OCI-LY7 (cell line): Measurements from ENCODE around the gene GOLM1. TPM values are rescaled to one million over a fixed set of nuclear protein-coding genes. Genes with fewer than 3 reads are reported as not detected.
A peak's percentile ranks its signal among the peaks of the same experiment; 100 is the strongest.

ENCODE experiments used
- BruUV-seq: library from RNA; stranded (reverse); fragments of 400-500 nt; replicated peaks from 2 replicates; lab custom pipeline; 2021; lab: Mats Ljungman, UMichigan
- CTCF ChIA-PET: fragments of 300-600 bp; sonication (Branson Sonifier 250); formaldehyde crosslinking; loops from one replicate; lab custom pipeline; 2022; ENCODE audit warnings: antibody characterized with exemption; ENCODE audit not compliant: unreplicated experiment; lab: Charles Lee
- POLR2A ChIA-PET: fragments of 300-600 bp; sonication (Branson Sonifier 250); formaldehyde crosslinking; loops from one replicate; lab custom pipeline; 2022; ENCODE audit warnings: antibody characterized with exemption; lab: Charles Lee
- DNase-seq: peaks from one replicate; pipeline ENCODE4 v3.0.0-alpha.2; 2015; ENCODE audit warnings: low spot score
- H2AFZ ChIP-seq: fragments of 200-600 bp; sonication (generic), shearing (Covaris generic); 2 replicates; pipeline ENCODE4 v1.6.1; 2014; ENCODE audit warnings: mild to moderate bottlenecking, antibody characterized with exemption, low read length, moderate library complexity
- H3K27ac ChIP-seq: fragments of 200-600 bp; sonication (generic); 2 replicates; pipeline ENCODE4 v1.5.1; 2014; ENCODE audit warnings: mixed run types, low read depth, mild to moderate bottlenecking, moderate library complexity, low read length, inconsistent platforms; ENCODE audit not compliant: poor library complexity, severe bottlenecking
- H3K36me3 ChIP-seq: fragments of 200-600 bp; sonication (generic); 2 replicates; pipeline ENCODE4 v1.6.1; 2014; ENCODE audit warnings: mild to moderate bottlenecking, antibody characterized with exemption, low read length, moderate library complexity, mixed read lengths; ENCODE audit not compliant: insufficient read depth
- H3K4me1 ChIP-seq: fragments of 200-600 bp; sonication (generic); 2 replicates; pipeline ENCODE4 v1.5.1; 2014; ENCODE audit warnings: mild to moderate bottlenecking, low read length; ENCODE audit not compliant: insufficient read depth, poor library complexity, severe bottlenecking
- H3K4me2 ChIP-seq: fragments of 200-600 bp; sonication (generic); 2 replicates; pipeline ENCODE4 v1.6.1; 2014; ENCODE audit warnings: mild to moderate bottlenecking, low read length
- H3K4me3 ChIP-seq: fragments of 200-600 bp; sonication (generic); 2 replicates; pipeline ENCODE4 v1.5.1; 2014; ENCODE audit warnings: mild to moderate bottlenecking, low read depth, low read length; ENCODE audit not compliant: poor library complexity, severe bottlenecking
- H3K79me2 ChIP-seq: fragments of 200-600 bp; sonication (generic); 2 replicates; pipeline ENCODE4 v1.6.1; 2016; ENCODE audit warnings: low read depth, mild to moderate bottlenecking, low read length, moderate library complexity, mixed read lengths; ENCODE audit not compliant: insufficient read depth
- H3K9me2 ChIP-seq: fragments of 200-600 bp; sonication (generic); 2 replicates; pipeline ENCODE4 v1.6.1; 2016; ENCODE audit warnings: mild to moderate bottlenecking, low read length, mixed read lengths; ENCODE audit not compliant: insufficient read depth
- H3K9me3 ChIP-seq: fragments of 200-600 bp; sonication (generic); 2 replicates; pipeline ENCODE4 v1.6.1; 2014; ENCODE audit warnings: mild to moderate bottlenecking, mixed run types, low read length, mixed read lengths
- H4K20me1 ChIP-seq: fragments of 200-600 bp; sonication (generic); 2 replicates; pipeline ENCODE4 v1.6.1; 2014; ENCODE audit warnings: mild to moderate bottlenecking, antibody characterized with exemption, low read length, moderate library complexity, mixed read lengths; ENCODE audit not compliant: insufficient read depth
- CTCF ChIP-seq: fragments of 200-600 bp; sonication (generic); conservative IDR thresholded peaks from 2 replicates; pipeline ENCODE4 v1.5.1; 2014; ENCODE audit warnings: mild to moderate bottlenecking, antibody characterized with exemption, low read length, moderate library complexity, mixed read lengths
- EZH2phosphoT487 ChIP-seq: fragments of 200-600 bp; sonication (generic); IDR thresholded peaks from 2 replicates; pipeline ENCODE4 v1.6.1; 2018; ENCODE audit warnings: low read depth, borderline replicate concordance, mild to moderate bottlenecking, mixed run types, antibody characterized with exemption, low read length, moderate library complexity, mixed read lengths
- intact Hi-C: fragments of 100-400 bp; cut with micrococcal nuclease; formaldehyde crosslinking; loops from one replicate; pipeline ENCODE4 v1.10.0; 2022; ENCODE audit not compliant: unreplicated experiment
- total RNA-seq, 2 experiments: library from RNA; depleted of rRNA in 1 of 2; stranded (reverse); fragments of >200 nt in 1 of 2; shearing (Covaris generic) in 1 of 2; gene quantifications; 2 replicates each; pipeline ENCODE4 v1.2.3, GENCODE V29; 2014 to 2022

Gene GOLM1
- total RNA-seq, 2 experiments from 2014 or later, result 0.16 TPM; not detected in 1

- Histone ChIP-seq H3K27ac (no peak overlapping the region), H3K36me3 (no peaks in the 10 kb centered on the region), H3K4me2 (no peak overlapping the region), H4K20me1 (no peaks in the 10 kb centered on the region), H2AFZ (no peak overlapping the region), H3K4me1 (no peaks in the 10 kb centered on the region), H3K79me2 (no peaks in the 10 kb centered on the region), H3K9me2 (no peaks in the 10 kb centered on the region), H3K9me3 (no peaks in the 10 kb centered on the region), H3K4me3 (no peak overlapping the region)
- CTCF ChIA-PET, result no interaction called here
- BruUV-seq, result no TSS peak
- intact Hi-C loops, result no loop called here
- TF ChIP-seq CTCF, result peak; percentile 68
- TF ChIP-seq EZH2phosphoT487, result no peak
- POLR2A ChIA-PET, result interaction anchor here (0.6 to 0.7 kb wide), 3 partner anchors 34 to 1672 kb away, joined by 3 to 5 read pairs (median 4); no protein-coding TSS in a partner anchor
- DNase-seq, result peak; percentile 12
Measured at GRCh38 chr9:86034863-86035734, 64.3 kb downstream of the GOLM1 start.

- Histone ChIP-seq H3K4me1 (no peaks in the 10 kb centered on the region), H4K20me1 (no peaks in the 10 kb centered on the region), H3K4me2 (no peak overlapping the region), H3K27ac (no peak overlapping the region), H3K36me3 (peaks cover 4% of the 10 kb centered on the region; the same call in 1 of the 2 replicates), H3K9me3 (no peaks in the 10 kb centered on the region), H3K4me3 (no peak overlapping the region), H2AFZ (no peak overlapping the region), H3K9me2 (no peaks in the 10 kb centered on the region), H3K79me2 (no peaks in the 10 kb centered on the region)
- ChIA-PET POLR2A (no interaction called here), CTCF (no interaction called here)
- no TSS peak for BruUV-seq
- TF ChIP-seq CTCF, result no peak
- TF ChIP-seq EZH2phosphoT487, result no peak
- intact Hi-C loops, result no loop called here
- DNase-seq, result no peak
Measured at GRCh38 chr9:86027767-86028166, 71.6 kb downstream of the GOLM1 start.
